Measurements from ENCODE around the gene SALL3.
A peak's percentile ranks its signal among the peaks of the same experiment; 100 is the strongest.

The SALL3 gene

GRCh38 chr18:78965917-78966792 is 13.5 kb upstream of the SALL3 start:
- DNase-seq: no peak

- DNase-seq: no peak
Observed at GRCh38 chr18:78966793-78967106, 12.9 kb upstream of the SALL3 start.

- DNase-seq: no peak
Observed at GRCh38 chr18:78967692-78968091, 11.9 kb upstream of the SALL3 start.

GRCh38 chr18:78969574-78970315 is 9.9 kb upstream of the SALL3 start:
- no peak for DNase-seq

- no peak for DNase-seq
Observed at GRCh38 chr18:78970774-78971333, 8.8 kb upstream of the SALL3 start.

- DNase-seq: no peak
Observed at GRCh38 chr18:78971511-78972245, 7.9 kb upstream of the SALL3 start.

- no peak for DNase-seq
Observed at GRCh38 chr18:78972385-78972918, 7.2 kb upstream of the SALL3 start.

GRCh38 chr18:78972930-78973331 is 6.7 kb upstream of the SALL3 start:
- DNase-seq: peak; percentile 45

GRCh38 chr18:78973357-78974083 is 6.1 kb upstream of the SALL3 start:
- DNase-seq: no peak

- DNase-seq: peak; percentile 52
Observed at GRCh38 chr18:78974115-78974761, 5.4 kb upstream of the SALL3 start.

GRCh38 chr18:78975292-78975691 is 4.3 kb upstream of the SALL3 start:
- peak; percentile 64 for DNase-seq

GRCh38 chr18:78975699-78976335 is 3.8 kb upstream of the SALL3 start:
- peak; percentile 33 for DNase-seq

GRCh38 chr18:78976765-78977636 is 2.6 kb upstream of the SALL3 start:
- peak; percentile 62 for DNase-seq

- DNase-seq: peak; percentile 70
Observed at GRCh38 chr18:78977637-78978348, 1.8 kb upstream of the SALL3 start.

GRCh38 chr18:78978349-78979055 is 1.1 kb upstream of the SALL3 start:
- peak; percentile 61 for DNase-seq

GRCh38 chr18:78979056-78979729 is 425 bp upstream of the SALL3 start:
- peak; percentile 48 for DNase-seq

GRCh38 chr18:78980279-78980771 is 707 bp downstream of the SALL3 start:
- DNase-seq: peak; percentile 47
